Measurements from ENCODE around the gene SGSM2.
A peak's percentile ranks its signal among the peaks of the same experiment; 100 is the strongest.

The SGSM2 gene

DNA sequence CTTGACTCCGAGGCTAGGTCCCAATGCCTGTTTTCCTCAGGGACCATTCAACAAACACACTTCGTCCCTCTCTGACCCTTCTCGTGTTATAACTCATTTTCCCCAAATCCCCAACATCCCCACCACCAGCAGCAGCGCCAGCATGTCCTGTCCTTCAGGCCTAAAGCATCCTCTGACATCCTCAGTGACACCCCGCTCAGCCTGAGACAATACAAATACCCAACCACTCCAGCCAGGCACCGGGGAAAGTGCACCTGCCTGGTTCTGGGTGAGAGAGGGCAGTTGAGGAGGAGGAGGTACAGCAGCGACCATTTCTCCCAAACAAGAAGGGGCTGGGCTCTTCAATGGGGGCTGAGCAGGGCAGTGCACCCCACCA lies 58.9 kb downstream of the SGSM2 start (continued):
- TF ChIP-seq, protein P1, sequence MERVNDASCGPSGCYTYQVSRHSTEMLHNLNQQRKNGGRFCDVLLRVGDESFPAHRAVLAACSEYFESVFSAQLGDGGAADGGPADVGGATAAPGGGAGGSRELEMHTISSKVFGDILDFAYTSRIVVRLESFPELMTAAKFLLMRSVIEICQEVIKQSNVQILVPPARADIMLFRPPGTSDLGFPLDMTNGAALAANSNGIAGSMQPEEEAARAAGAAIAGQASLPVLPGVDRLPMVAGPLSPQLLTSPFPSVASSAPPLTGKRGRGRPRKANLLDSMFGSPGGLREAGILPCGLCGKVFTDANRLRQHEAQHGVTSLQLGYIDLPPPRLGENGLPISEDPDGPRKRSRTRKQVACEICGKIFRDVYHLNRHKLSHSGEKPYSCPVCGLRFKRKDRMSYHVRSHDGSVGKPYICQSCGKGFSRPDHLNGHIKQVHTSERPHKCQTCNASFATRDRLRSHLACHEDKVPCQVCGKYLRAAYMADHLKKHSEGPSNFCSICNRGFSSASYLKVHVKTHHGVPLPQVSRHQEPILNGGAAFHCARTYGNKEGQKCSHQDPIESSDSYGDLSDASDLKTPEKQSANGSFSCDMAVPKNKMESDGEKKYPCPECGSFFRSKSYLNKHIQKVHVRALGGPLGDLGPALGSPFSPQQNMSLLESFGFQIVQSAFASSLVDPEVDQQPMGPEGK (CRISPR knock-in tag; IDR thresholded peaks at IDR 0.05; ENCODE audit: borderline replicate concordance): no peak
- TF ChIP-seq, protein P2, sequence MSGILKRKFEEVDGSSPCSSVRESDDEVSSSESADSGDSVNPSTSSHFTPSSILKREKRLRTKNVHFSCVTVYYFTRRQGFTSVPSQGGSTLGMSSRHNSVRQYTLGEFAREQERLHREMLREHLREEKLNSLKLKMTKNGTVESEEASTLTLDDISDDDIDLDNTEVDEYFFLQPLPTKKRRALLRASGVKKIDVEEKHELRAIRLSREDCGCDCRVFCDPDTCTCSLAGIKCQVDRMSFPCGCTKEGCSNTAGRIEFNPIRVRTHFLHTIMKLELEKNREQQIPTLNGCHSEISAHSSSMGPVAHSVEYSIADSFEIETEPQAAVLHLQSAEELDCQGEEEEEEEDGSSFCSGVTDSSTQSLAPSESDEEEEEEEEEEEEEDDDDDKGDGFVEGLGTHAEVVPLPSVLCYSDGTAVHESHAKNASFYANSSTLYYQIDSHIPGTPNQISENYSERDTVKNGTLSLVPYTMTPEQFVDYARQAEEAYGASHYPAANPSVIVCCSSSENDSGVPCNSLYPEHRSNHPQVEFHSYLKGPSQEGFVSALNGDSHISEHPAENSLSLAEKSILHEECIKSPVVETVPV (CRISPR knock-in tag; IDR thresholded peaks at IDR 0.05): no peak
- TF ChIP-seq GLIS3 (CRISPR knock-in tag; IDR thresholded peaks at IDR 0.05) (no peak), ARNTL (CRISPR knock-in tag; IDR thresholded peaks at IDR 0.05; ENCODE audit: borderline replicate concordance, low read depth) (no peak)

DNA sequence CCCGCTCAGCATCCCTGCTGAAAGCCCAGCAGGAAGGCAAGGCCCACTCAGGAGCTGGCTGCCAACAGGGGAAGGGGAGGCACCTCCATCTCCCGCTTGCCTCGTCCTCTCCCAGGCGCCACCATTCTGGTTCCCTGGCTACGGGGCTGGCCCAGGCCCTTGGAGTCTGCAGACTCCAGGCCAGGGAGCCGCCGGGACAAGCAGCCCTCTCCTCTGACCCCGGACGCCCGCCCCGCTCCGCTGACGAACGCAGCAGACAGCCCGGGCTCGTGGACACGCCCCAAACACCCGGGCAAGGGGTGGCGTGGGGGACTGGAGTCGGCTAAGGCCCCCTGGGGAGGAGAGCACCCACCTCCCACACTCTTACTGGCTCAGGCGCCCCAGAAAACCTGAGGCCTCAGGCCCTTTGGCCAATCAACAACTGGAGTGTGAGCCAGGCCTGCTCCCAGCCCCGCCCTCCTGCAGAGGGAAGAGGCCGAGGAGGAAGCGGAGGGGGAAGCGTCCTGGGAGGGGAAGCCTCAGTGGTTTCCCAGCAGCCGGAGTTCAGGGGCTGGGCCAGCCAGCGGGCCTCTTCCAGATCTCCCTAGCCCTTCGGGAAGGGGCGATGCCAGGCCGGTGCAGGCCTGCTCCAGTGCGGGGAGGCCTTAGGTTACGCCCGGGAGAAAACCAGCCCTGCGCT lies 59.4 kb downstream of the SGSM2 start:
- peak; percentile 58 for ATAC-seq
- TF ChIP-seq, protein P1 (CRISPR knock-in tag; IDR thresholded peaks at IDR 0.05; ENCODE audit: borderline replicate concordance): peak; percentile 11; the same call in 1 of the 2 replicates
- TF ChIP-seq OSR1 (CRISPR knock-in tag; IDR thresholded peaks at IDR 0.05): no peak

DNA sequence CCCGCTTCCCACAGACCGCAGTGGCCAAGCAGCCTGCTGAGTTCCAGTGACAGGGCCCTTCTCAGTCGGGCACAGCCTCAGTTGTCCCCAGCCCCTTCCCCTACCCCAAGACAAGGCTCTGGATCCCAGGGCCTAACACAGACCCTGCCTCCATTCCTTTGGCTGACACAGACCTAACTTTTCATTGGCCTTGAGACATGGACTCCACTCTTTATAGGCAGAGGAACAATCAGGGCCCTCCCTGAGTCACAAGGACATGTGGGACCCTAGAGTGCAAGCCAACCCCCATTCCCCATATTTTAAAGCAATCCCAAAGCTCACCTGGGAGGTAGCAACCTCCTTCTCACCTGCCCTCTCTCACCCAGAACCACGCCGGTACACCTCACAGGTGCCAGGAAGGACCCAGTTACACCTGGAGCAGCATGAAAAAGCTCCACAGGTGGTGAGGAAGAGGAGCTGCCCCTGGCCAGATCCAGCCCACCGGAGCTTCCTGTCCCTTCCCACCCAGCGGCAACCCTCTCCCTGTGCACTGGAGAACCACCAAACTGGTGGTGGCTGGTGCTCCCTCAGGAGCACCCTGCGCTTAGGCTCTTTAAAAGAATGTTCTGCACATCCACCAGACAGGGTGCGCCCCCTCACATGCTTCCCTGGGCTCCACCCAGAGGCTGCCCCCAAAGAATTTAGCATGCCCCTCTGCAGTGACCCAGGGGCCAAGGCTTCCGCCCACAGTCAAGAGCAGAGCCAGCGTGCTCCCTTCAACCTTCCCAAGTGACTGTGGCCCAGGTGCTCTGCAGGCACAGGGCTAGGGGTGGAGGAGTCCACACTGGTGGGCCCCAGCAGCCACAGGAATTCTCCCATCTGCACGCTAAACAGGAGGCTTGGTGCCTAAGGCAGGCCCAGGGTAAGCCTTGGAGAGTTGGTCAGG lies 60.2 kb downstream of the SGSM2 start:
- TF ChIP-seq TCF4 (CRISPR knock-in tag; IDR thresholded peaks at IDR 0.05; ENCODE audit: borderline replicate concordance) (no peak), GLIS3 (CRISPR knock-in tag; IDR thresholded peaks at IDR 0.05) (no peak), CSDC2 (CRISPR knock-in tag; IDR thresholded peaks at IDR 0.05) (no peak), BACH2 (CRISPR knock-in tag; IDR thresholded peaks at IDR 0.05; ENCODE audit: borderline replicate concordance) (no peak), ZC3H10 (CRISPR knock-in tag; IDR thresholded peaks at IDR 0.05) (no peak), ZNF70 (CRISPR knock-in tag; IDR thresholded peaks at IDR 0.05) (no peak), ZNF8 (CRISPR knock-in tag; IDR thresholded peaks at IDR 0.05) (no peak), ZFP30 (CRISPR knock-in tag; IDR thresholded peaks at IDR 0.05) (no peak), ISL1 (CRISPR knock-in tag; IDR thresholded peaks at IDR 0.05) (no peak)
- TF ChIP-seq, protein P2 (CRISPR knock-in tag; IDR thresholded peaks at IDR 0.05): no peak
- TF ChIP-seq, protein P3, sequence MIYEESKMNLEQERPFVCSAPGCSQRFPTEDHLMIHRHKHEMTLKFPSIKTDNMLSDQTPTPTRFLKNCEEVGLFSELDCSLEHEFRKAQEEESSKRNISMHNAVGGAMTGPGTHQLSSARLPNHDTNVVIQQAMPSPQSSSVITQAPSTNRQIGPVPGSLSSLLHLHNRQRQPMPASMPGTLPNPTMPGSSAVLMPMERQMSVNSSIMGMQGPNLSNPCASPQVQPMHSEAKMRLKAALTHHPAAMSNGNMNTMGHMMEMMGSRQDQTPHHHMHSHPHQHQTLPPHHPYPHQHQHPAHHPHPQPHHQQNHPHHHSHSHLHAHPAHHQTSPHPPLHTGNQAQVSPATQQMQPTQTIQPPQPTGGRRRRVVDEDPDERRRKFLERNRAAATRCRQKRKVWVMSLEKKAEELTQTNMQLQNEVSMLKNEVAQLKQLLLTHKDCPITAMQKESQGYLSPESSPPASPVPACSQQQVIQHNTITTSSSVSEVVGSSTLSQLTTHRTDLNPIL (CRISPR knock-in tag; IDR thresholded peaks at IDR 0.05; ENCODE audit: low read depth): no peak
- TF ChIP-seq, protein P4, sequence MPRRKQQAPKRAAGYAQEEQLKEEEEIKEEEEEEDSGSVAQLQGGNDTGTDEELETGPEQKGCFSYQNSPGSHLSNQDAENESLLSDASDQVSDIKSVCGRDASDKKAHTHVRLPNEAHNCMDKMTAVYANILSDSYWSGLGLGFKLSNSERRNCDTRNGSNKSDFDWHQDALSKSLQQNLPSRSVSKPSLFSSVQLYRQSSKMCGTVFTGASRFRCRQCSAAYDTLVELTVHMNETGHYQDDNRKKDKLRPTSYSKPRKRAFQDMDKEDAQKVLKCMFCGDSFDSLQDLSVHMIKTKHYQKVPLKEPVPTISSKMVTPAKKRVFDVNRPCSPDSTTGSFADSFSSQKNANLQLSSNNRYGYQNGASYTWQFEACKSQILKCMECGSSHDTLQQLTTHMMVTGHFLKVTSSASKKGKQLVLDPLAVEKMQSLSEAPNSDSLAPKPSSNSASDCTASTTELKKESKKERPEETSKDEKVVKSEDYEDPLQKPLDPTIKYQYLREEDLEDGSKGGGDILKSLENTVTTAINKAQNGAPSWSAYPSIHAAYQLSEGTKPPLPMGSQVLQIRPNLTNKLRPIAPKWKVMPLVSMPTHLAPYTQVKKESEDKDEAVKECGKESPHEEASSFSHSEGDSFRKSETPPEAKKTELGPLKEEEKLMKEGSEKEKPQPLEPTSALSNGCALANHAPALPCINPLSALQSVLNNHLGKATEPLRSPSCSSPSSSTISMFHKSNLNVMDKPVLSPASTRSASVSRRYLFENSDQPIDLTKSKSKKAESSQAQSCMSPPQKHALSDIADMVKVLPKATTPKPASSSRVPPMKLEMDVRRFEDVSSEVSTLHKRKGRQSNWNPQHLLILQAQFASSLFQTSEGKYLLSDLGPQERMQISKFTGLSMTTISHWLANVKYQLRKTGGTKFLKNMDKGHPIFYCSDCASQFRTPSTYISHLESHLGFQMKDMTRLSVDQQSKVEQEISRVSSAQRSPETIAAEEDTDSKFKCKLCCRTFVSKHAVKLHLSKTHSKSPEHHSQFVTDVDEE (CRISPR knock-in tag; IDR thresholded peaks at IDR 0.05): no peak
- ATAC-seq: no peak
